ENCODE data around the gene DLX2. TPM values are rescaled to one million over a fixed set of nuclear protein-coding genes. Genes with fewer than 3 reads are reported as not detected.
"Not testable (repeated sequence)": the region's sequence is repeated elsewhere in the genome, so short reads cannot be mapped to it uniquely, and the experiment has no call there.

The DLX2 gene
- total RNA-seq, 4 donors from 2014 or later: not detected

GRCh38 chr2:172128484-172128883, 25.8 kb upstream of the DLX2 start:
- H3K36me3 ChIP-seq: no peaks in the 10 kb centered on the region
- H3K4me3 ChIP-seq: no peak overlapping the region
- ATAC-seq: no peak
- H3K4me1 ChIP-seq: no peaks in the 10 kb centered on the region
- H3K27ac ChIP-seq: no peak overlapping the region
- TF ChIP-seq EP300 (IDR thresholded peaks at IDR 0.05) (no peak), POLR2AphosphoS5 (IDR thresholded peaks at IDR 0.05) (no peak), POLR2A (IDR thresholded peaks at IDR 0.05) (no peak), CTCF (IDR thresholded peaks at IDR 0.05) (no peak)
- peaks cover 6% of the 10 kb centered on the region for H3K27me3 ChIP-seq
- H3K9me3 ChIP-seq: no peaks in the 10 kb centered on the region

- TF ChIP-seq POLR2A (IDR thresholded peaks at IDR 0.05): no peak
- no peak for TF ChIP-seq EP300 (IDR thresholded peaks at IDR 0.05)
- no peak for TF ChIP-seq CTCF (IDR thresholded peaks at IDR 0.05)
- TF ChIP-seq POLR2AphosphoS5 (IDR thresholded peaks at IDR 0.05): no peak
- WGBS, 2 donors (ENCODE audit: low coverage in 1 of 2): 36 to 71% methylated on average over 2 of the region's 2 CpGs
- ATAC-seq: no peak
Observed at GRCh38 chr2:172120118-172120517, 17.4 kb upstream of the DLX2 start.

GRCh38 chr2:172119089-172119488, 16.4 kb upstream of the DLX2 start:
- TF ChIP-seq POLR2A (IDR thresholded peaks at IDR 0.05) (no peak), POLR2AphosphoS5 (IDR thresholded peaks at IDR 0.05) (no peak), CTCF (IDR thresholded peaks at IDR 0.05) (no peak)
- Histone ChIP-seq H3K9me3 (no peaks in the 10 kb centered on the region), H3K27me3 (peaks cover 14% of the 10 kb centered on the region), H3K4me1 (no peaks in the 10 kb centered on the region), H3K4me3 (no peak overlapping the region), H3K27ac (no peak overlapping the region), H3K36me3 (no peaks in the 10 kb centered on the region)
- ATAC-seq: no peak

More at GRCh38 chr2:172120118-172120517, 17.4 kb upstream of the DLX2 start:
- Histone ChIP-seq H3K4me3 (no peak overlapping the region), H3K27ac (no peak overlapping the region), H3K9me3 (no peaks in the 10 kb centered on the region), H3K4me1 (no peaks in the 10 kb centered on the region), H3K36me3 (no peaks in the 10 kb centered on the region), H3K27me3 (peaks cover 6% of the 10 kb centered on the region)

- 43 to 54% methylated on average over 2 to 4 of the region's 5 CpGs for WGBS, 2 donors (ENCODE audit: low coverage in 1 of 2)
- Histone ChIP-seq H3K36me3 (no peaks in the 10 kb centered on the region), H3K27me3 (peaks cover 24% of the 10 kb centered on the region), H3K9me3 (no peaks in the 10 kb centered on the region), H3K4me3 (no peak overlapping the region), H3K27ac (no peak overlapping the region), H3K4me1 (no peaks in the 10 kb centered on the region)
- no peak for ATAC-seq
- TF ChIP-seq CTCF (IDR thresholded peaks at IDR 0.05) (no peak), EP300 (IDR thresholded peaks at IDR 0.05) (no peak), POLR2A (IDR thresholded peaks at IDR 0.05) (no peak), POLR2AphosphoS5 (IDR thresholded peaks at IDR 0.05) (no peak)
Observed at GRCh38 chr2:172116107-172116506, 13.4 kb upstream of the DLX2 start.

GRCh38 chr2:172114579-172114978, 11.9 kb upstream of the DLX2 start:
- Histone ChIP-seq H3K27me3 (peaks cover 36% of the 10 kb centered on the region), H3K4me3 (no peak overlapping the region), H3K4me1 (no peaks in the 10 kb centered on the region), H3K36me3 (no peaks in the 10 kb centered on the region), H3K9me3 (no peaks in the 10 kb centered on the region), H3K27ac (no peak overlapping the region)
- WGBS, 2 donors (ENCODE audit: low coverage in 1 of 2): 53 to 67% methylated on average over 3 of the region's 3 CpGs
- no peak for ATAC-seq
- TF ChIP-seq EP300 (IDR thresholded peaks at IDR 0.05) (no peak), CTCF (IDR thresholded peaks at IDR 0.05) (no peak), POLR2A (IDR thresholded peaks at IDR 0.05) (no peak), POLR2AphosphoS5 (IDR thresholded peaks at IDR 0.05) (no peak)

DNA sequence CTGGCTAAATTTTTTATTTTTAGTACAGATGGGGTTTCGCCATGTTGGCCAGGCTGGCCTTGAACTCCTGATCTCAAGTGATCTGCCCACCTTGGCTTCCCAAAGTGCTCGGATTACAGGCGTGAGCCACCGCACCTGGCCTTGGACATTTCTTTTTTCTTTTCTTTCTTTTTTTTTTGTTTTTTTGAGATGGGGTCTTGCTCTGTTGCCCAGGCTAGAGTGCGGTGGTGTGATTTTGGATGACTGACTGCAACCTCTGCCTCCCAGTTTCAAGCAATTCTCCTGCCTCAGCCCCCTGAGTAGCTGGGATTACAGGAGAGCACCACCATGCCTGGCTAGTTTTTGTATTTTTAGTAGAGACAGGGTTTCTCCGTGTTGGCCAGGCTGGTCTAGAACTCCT, 11.5 kb upstream of the DLX2 start:
- not testable (repeated sequence) for ATAC-seq

More for the DNA sequence above, 11.5 kb upstream of the DLX2 start:
- not testable (repeated sequence) for H3K36me3 ChIP-seq, H3K27ac ChIP-seq, H3K4me3 ChIP-seq, H3K9me3 ChIP-seq, H3K4me1 ChIP-seq
- 89 to 90% methylated on average over 5 to 6 of the region's 6 CpGs for WGBS, 2 donors (ENCODE audit: low coverage in 1 of 2)
- H3K27me3 ChIP-seq: peaks cover 40% of the 10 kb centered on the region

Data from gastroesophageal sphincter (tissue), 4 donors.